GM11168 (cell line): Measurements from ENCODE around the gene DHX36.

ENCODE experiments used
- in situ Hi-C: fragments of 300-500 bp; cut with MboI; formaldehyde crosslinking; loops from one replicate; pipeline ENCODE4 v1.12.0; 2022; ENCODE audit warnings: low sequenced_read_pairs; ENCODE audit not compliant: unreplicated experiment

Gene DHX36

DNA sequence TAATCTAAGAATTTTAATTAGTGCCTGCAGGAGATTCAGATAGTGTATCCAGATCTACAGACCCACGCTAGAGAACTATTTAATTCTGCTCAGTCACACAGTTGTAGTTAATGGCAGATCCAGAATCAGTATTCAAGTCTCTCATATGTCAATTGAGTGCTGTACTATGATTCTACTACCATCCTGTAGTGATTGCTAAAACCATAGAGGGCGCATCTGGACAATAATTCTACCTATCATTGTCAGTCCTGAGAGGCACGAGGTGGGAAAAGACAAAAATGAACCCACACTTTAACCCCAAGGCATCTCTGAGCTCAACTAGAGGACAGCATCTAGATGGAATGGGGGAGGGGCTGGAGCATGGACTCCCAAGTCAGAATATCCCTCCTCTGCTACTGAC is 22.7 kb downstream of the DHX36 start:
- in situ Hi-C loops = no loop called here

DNA sequence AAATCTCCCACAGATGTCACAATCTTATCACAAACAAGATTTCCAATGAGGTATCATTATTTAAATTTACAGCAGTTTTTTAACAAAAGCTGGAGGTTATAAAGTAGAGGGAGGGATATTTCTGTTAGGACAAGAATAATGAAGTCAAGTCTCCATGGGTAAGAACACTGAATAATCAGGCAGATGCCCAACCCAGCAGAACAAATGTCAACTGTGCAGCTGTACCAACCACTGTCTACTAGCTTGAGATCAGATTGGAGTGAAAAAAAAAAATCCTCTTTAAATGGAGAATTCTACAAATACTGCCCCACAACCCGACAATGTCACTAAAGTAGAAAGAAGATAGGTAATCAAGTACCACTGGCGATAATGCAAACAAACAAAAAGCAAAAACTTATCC is 30.3 kb downstream of the DHX36 start:
- in situ Hi-C loops = no loop called here

DNA sequence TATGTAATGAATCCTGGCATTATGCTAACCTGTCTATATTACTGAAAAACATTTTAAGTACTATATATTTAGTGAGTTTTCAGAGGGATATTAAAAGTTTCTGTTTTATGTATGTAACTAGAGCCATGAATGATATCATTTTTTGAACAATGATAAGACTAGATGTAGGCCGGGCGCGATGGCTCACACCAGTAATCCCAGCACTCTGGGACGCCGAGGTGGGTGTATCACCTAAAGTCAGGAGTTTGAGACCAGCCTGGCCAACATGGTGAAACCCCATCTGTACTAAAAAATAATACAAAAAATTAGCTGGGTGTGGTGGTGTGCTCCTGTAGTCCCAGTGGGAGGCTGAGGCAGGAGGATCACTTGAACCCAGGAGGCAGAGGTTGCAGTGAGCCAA is 34.1 kb downstream of the DHX36 start:
- in situ Hi-C loops = no loop called here

DNA sequence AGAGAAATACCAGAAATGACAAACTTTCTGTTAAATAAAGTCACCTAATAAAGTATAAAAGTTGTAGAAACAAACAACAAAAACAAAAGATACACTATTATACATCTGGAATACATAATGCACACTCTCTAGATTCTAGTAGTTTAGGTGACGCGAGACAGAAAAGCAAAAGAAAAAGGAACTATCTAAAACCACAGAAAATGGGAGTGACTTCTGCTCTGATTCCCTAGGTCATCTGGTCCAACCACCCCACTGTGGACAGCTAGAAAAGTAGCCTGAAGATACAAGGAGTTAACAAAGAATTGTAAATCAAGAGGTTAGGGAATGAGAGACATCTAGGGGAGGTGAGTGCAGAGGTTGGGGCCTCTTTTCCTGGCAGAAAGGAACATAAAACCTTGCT is 39.1 kb downstream of the DHX36 start:
- in situ Hi-C loops = no loop called here

DNA sequence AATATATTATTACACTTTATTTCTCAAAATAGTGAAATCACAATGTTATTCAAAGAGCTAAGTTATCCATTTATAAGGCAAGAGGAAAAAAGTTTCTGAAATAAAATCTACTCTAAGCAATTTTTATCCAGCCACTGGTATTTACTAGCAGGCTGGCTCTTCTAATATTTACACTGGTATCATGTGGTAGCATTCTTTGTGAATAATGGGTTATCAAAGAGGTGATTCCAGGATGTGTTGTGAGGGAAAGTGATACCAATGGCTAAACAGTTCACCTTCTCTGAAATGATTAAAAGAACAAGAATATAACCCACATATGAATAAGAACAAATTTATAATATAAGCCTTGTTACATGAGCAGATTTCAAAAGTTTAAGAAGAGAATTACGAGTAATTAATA is 44.1 kb downstream of the DHX36 start:
- in situ Hi-C loops = no loop called here

DNA sequence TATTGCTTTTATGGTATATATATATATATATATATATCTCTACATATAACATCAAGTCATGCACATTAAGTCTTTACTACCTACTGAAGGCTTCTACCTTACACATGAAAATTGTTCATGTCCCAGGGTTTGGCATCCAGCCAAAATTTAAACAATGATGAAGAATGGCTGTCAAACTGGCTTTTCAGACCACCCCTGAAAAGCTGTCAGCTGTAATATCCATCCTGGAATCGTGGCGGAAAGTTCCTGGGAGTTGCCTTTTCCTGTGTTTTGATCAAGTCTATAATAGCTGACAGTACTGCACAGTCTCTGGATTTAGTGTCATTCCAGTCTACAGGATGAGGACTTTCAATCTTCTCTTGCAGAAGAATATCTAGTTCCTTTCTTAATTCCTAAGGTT is 48.3 kb downstream of the DHX36 start:
- in situ Hi-C loops = no loop called here

DNA sequence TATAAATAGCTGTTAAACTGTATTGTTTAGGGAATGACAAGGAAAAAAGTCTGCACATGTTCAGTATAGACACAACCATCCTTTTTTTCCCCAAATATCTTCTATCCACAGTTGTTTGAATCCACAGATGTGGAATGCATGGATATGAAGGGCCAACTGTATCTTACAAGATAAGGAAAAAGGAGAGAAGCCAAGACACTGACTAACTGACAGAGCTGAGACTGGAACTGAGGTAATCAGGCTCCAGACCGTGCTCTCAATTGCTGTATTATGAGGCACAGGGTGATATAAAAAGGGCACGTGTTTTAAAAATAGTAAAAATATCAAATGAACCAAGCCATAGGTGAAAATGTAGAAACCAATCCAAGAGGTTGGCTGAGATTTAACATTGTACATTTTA is 49.0 kb downstream of the DHX36 start:
- in situ Hi-C loops = no loop called here

DNA sequence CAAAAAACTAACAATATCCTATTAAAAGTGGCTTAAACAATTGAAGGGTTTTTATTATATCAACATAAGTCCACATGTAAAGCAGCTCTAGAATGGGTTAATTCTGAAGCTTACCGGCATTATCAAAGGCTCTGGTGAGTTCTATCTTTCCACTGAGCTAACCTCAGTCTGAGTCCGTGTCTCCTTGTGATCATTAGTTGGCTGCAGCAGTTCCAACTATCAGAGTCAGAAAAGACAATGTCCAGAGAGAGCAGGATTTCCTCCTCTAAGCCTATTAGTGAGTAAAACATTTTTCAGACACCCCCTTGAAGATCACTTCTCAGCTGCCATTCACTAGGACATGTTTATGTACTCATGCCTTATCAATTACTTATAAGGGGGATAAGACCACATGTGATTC is 49.9 kb downstream of the DHX36 start:
- in situ Hi-C loops = no loop called here

DNA sequence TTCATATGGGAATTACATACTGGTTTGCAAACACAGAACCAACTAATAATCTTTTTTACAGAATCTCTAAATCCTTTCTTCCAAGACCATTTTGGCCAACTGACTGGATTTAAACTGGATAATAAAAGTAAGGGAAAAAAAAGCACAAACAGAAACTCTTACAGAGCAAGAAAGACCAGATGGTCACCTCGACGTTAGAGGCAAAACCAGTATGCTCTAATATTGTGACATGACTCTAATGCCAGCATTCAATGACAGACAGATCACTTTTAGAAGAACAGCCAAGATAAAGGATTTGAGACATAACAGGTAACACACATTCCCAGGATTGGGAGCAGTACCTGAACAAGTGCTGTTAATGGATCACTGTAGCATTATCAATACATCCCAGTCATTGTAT is 50.9 kb downstream of the DHX36 start:
- in situ Hi-C loops = no loop called here

DNA sequence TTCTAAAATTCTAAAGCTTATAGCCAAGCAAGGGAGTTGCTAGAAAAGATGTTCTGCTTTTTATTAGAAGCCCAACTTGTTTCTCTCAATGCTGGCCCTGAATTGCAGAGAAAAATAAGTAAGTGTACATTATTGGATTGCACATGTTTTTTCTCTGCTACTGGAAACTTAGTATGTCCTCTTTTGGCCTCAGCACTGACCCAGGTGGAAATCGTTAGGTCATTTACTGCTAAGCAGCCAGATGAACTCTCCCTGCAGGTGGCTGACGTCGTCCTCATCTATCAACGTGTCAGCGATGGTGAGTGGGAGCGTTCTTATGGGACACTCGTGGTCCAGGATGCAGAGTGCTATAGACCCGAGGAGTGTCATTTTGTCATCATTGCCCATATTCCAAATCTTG is 69.8 kb downstream of the DHX36 start:
- in situ Hi-C loops = no loop called here

DNA sequence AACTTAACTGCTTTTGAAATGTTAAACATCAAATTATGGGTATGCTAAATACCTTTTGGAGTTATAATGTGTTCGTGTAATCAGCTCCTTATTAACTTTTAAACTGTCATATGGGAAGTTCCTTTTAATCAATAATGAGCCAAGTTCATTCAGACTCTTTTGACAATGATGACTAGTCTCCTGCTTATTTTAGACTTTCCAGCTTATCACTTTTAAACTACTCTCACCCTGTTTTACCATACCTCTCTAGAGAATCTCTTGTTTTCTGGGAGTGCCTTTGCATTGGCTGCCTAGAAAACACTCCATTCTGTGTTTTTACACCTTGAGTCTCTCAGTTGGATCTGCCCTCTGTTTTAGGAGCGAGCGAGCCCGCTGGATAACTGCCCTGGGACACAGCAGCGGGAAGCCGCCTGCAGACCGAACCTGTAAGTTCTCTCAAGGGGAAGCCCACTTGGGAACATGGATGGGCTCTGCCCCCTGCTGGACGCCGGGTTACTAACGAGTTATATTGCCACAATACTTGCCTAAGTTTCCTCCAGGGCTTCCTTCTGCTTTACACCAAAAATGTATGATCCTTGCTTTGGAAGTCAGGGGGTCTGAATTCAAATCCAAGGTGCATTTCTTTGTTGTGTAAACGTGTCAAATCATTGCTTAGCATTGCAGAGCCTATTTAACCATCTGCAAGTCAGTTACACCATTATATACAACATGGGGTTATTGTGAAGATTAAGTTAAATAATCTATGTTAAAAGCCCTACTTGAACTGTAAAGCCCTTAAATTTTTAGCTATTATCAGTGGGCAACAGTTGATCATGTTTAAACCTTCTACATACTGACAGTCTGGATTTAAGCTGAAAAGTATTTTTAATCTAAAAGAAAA is 71.3 kb downstream of the DHX36 start:
- in situ Hi-C loops = no loop called here

DNA sequence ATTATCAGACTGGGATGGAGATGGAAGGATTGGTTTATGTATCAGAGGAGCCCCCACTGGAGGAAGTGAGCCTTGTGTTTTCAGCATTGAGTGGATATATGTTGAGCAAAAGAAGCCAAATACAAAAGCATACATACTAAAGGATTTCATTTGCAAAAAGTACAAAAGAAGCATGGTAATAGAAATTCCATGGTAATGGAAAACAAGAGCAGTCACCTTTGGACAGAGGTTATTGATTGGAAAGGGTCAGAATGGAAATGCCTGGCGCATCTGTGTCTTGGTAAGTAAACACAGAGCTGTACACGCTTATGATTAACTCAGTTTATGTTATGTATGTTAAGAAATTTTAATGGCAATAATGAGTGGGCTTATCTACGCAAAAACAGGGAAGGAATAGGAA is 72.7 kb downstream of the DHX36 start:
- in situ Hi-C loops = no loop called here

DNA sequence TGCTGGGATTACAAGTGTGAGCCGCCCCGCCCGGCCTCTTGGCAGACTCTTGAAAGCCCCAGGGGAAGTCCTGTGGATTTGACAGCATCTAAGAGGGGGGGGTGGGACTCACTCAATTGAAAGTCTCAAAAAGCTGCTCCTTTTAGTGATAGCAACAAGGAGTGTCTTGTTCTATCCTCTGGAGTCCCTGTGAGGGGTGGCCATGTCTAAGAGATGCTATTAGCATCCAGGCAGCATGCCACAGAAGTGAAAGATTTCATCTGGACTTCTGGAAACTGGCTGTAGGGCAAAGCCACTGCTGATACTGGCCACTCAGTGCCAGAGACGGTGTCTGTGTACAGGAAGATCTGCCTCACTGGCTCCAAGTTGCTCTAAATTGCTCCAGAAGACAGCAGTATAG is 74.0 kb downstream of the DHX36 start:
- in situ Hi-C loops = no loop called here

DNA sequence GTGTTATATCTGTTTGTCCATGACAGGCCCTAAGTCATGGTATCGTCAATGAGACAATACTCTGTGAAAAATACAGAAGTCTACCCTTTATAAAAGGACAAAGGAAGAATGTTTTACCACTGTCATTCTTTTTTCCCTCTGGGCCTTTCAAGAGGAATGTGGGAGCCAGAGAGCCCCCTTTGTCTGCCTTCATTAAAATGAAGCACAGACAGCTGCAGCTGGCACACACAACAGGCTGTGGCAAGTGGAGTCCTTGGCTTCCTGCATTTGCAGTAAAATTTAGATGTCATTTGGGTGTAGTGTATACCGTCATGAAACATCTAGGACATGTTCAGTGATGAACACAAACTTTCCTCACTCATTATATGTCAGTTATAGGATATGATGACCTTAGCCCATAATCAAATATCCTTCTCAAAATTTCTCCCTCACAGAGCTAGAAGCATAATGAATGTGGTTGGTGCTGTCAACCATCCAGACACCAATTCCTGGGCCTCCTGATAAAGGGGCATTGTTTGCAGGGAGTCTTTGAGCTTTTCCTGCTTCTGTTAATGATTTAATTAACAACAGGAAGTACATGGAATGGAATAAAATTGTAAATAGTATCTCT is 76.4 kb downstream of the DHX36 start:
- in situ Hi-C loops = no loop called here

DNA sequence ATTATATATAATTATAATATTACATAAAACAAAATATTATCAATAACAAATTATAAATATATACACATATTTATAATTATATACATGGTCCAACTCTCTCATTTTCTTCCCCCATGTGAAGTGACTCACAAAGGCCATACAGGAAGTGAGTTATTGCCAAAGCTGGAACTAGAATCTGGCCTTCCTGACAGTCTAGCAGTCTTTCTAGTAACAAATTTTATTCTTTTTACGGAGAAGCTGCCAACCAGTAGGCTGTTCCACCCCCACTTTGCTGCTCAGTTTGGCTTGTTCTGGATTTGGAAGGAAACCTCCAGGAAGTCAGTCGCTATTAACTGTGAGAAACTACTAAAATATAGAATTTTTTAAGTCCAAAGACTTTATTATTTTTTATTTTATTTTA is 79.6 kb downstream of the DHX36 start:
- in situ Hi-C loops = no loop called here

DNA sequence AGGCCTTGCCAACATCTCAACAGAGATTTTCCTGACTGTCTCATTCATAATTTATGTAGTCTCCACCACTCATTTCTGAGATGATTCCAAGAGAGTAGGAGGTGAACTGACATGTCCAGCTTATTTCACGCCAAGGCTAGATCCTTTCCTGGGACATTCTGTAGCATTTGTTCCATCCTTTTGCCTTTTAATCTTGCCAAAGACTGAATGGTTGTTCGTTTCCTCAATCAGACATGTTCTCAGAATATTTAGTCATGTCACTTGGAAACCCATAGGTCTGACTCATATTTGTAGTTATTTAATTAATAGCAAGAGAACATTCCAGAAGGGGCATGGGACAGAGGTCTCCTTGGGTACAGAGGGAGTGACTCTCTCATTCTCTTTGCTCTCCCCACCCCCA is 80.9 kb downstream of the DHX36 start:
- in situ Hi-C loops = no loop called here

DNA sequence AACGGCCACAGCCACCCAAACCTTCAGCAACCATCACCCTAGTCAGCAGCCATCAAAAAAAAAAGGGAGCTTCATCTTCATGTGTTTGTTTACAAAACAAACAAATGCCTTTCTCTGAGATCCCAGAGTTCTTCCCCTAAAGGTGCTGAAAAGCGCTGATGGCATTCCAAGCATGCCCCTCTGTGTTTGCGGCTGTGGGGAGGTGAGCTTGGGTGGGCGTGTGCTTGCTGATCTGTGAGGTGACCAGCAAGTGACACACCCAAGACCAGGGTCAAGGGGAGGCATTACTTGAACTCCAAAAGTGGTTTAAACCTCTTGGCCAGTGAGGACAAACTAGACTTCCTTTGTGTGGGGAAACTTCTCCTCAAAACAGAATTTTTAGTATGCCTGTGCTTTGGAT is 81.5 kb downstream of the DHX36 start:
- in situ Hi-C loops = no loop called here

DNA sequence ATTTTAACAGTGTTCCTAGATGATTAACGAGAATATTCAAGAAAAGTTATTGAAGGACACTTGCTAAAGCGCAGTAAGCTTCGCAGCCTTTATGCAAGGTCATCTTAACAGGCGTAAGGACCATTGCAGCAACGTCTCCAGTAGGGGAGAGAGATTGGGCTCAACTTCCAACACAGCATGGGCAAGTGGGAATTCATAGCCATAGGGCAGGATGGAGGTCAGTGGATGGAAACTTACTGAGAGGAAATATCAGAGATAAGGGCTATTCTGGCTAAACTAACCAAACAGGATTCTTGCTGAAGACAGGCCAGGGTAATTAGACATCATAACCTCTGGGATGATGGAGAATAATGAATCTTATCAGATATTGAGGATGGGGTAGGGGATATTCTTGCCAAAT is 82.8 kb downstream of the DHX36 start:
- in situ Hi-C loops = no loop called here

DNA sequence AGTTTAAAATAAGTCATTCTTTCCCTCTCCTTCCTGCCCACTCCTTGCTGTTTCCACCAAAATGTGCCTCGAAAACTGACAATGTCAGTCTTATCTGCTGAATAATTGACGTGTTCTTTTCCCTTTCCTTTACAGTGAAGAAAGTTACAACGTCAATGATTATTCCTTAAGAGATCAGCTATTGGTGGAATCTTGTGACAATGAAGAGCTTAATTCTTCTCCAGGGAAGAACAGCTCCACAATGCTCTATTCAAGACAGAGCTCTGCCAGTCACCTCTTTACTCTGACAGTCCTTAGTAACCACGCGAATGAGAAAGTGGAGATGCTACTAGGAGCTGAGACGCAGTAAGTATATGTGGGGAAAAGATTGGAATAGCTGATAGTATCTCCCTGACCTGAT is 84.1 kb downstream of the DHX36 start:
- in situ Hi-C loops = no loop called here

DNA sequence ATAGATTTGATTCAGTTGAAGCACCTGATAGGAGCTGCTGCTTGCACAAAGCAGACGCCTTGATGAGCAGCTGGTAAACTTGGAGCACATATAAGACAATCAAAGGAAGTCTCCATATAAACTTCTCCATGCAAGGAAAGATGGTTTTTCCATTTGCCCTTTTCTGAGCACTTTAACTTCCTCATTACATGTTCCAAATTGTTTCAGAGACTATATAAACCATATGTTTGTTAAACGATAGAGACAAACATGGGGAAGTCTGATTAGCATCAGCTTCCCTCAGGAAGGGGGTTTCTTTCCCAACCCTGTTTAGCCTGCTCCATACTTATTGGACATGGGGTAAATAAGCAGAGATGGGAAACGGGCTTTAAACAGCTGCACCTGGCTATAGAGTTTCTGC is 88.0 kb downstream of the DHX36 start:
- in situ Hi-C loops = no loop called here

DNA sequence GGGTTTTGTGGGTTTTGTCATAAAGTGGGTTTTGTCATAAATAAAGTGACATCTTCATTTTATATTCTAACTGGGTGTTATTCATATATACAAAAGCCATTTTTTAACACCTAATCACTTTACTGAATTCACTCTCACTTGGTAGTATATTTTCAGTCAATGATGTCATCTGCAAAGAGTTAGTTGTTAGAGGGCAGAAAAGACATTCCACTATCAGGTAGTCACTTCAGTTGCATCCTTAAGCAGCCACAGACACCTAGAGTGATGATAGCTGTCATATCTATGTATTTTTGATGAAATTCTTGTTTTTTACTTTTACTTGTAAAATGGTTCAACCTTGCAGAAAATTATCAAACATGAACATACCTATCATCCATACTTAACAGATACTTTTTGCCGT is 89.0 kb downstream of the DHX36 start:
- in situ Hi-C loops = no loop called here

DNA sequence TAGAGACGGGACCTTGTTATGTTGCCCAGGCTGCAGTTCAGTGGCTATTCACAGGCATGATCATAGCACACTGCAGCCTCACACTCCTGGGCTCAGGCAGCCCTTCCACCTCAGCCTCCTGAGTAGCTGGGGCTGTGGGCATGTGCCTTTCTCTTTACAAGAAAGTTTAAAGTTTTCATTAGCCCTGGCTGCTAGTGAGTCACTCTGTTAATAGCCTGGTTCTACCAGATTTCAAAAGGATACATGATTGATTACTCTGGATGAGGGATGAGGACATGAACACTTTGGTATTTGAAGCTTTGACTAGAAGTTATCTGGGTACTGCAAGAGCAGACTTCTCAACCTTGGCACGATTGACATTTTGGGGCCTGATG is 95.1 kb downstream of the DHX36 start:
- in situ Hi-C loops = no loop called here
